H1 (cell line): Measurements from ENCODE around the gene ZNF280C. TPM values are rescaled to one million over a fixed set of nuclear protein-coding genes. Genes with fewer than 3 reads are reported as not detected.

Experiments
- CTCF ChIA-PET: fragments of 300-600 bp; sonication (Branson Sonifier 250); formaldehyde crosslinking; loops from one replicate; lab custom pipeline; 2021; ENCODE audit not compliant: partially characterized antibody; lab: Charles Lee
- POLR2A ChIA-PET: fragments of 300-600 bp; sonication (Branson Sonifier 250); formaldehyde crosslinking; loops from one replicate; lab custom pipeline; 2021; ENCODE audit warnings: inconsistent platforms; ENCODE audit not compliant: partially characterized antibody; lab: Charles Lee
- DNase-seq, 2 experiments: peaks; one replicate each; pipeline versions ENCODE4 v3.0.0 to v3.0.0-alpha.2; 2010 to 2022; ENCODE audit warnings: low spot score in 2 of 2, low read depth in 1 of 2, mixed read lengths in 1 of 2
- FAIRE-seq: peaks from 2 replicates; lab custom pipeline; 2011; peaks lifted over from hg19 to GRCh38; lab: Jason Lieb, UNC
- H2AFZ ChIP-seq: 2 replicates; pipeline ENCODE4 v1.8.1; 2012; ENCODE audit warnings: low read length, inconsistent platforms
- H2AK5ac ChIP-seq: 2 replicates; pipeline ENCODE4 v1.6.1; 2013; ENCODE audit warnings: low read depth, low read length
- H2BK120ac ChIP-seq: replicated peaks from 2 replicates; pipeline ENCODE3; 2013; ENCODE audit warnings: low read depth, low read length, inconsistent platforms
- H2BK12ac ChIP-seq: 2 replicates; pipeline ENCODE4 v1.6.1; 2013; ENCODE audit warnings: low read depth, low read length
- H2BK15ac ChIP-seq: 2 replicates; pipeline ENCODE4 v1.6.1; 2013; ENCODE audit warnings: low read length
- H2BK20ac ChIP-seq: 2 replicates; pipeline ENCODE4 v1.6.1; 2013; ENCODE audit warnings: low read length
- H2BK5ac ChIP-seq: 2 replicates; pipeline ENCODE4 v1.6.1; 2013; ENCODE audit warnings: low read depth, low read length
- H3K14ac ChIP-seq: 2 replicates; pipeline ENCODE4 v1.6.1; 2013; ENCODE audit warnings: inconsistent platforms; ENCODE audit not compliant: insufficient read length
- H3K18ac ChIP-seq: 2 replicates; pipeline ENCODE4 v1.6.1; 2013; ENCODE audit warnings: low read length; ENCODE audit errors: extremely low read depth
- H3K23ac ChIP-seq: 2 replicates; pipeline ENCODE4 v1.6.1; 2013; ENCODE audit warnings: inconsistent platforms; ENCODE audit not compliant: insufficient read length
- H3K23me2 ChIP-seq: 2 replicates; pipeline ENCODE4 v1.6.1; 2013; ENCODE audit warnings: low read depth, low read length
- H3K27ac ChIP-seq: 2 replicates; pipeline ENCODE4 v1.6.1; 2011; ENCODE audit warnings: low read depth, low read length, inconsistent platforms
- H3K27me3 ChIP-seq, 4 experiments: replicated peaks in 1 of 4; 1 replicate in 1 of 4; 2 replicates in 3 of 4; pipeline versions ENCODE4 v1.6.1 to v1.8.1; 2011 to 2013; ENCODE audit warnings: low read length in 3 of 4, mild to moderate bottlenecking in 3 of 4, inconsistent platforms in 2 of 4, mixed read lengths in 2 of 4, moderate library complexity in 1 of 4; ENCODE audit not compliant: control insufficient read depth in 3 of 4, insufficient read depth in 3 of 4; ENCODE audit errors: extremely low read depth in 1 of 4
- H3K36me3 ChIP-seq, 4 experiments: 2 replicates each; pipeline versions ENCODE4 v1.6.1 to v1.8.1; 2011 to 2013; ENCODE audit warnings: mild to moderate bottlenecking in 4 of 4, low read length in 3 of 4, moderate library complexity in 2 of 4, control low read depth in 1 of 4, inconsistent platforms in 1 of 4; ENCODE audit not compliant: insufficient read depth in 4 of 4, control insufficient read depth in 2 of 4
- H3K4ac ChIP-seq: replicated peaks from 2 replicates; pipeline ENCODE3; 2013; ENCODE audit warnings: low read length, low read depth, mixed read lengths, inconsistent platforms; ENCODE audit not compliant: insufficient read length
- H3K4me1 ChIP-seq, 4 experiments: replicated peaks in 1 of 4; 1 replicate in 1 of 4; 2 replicates in 3 of 4; pipeline versions ENCODE4 v1.6.1 to v1.8.1; 2011 to 2013; ENCODE audit warnings: low read length in 3 of 4, inconsistent platforms in 2 of 4, mixed read lengths in 1 of 4; ENCODE audit not compliant: insufficient read depth in 4 of 4, control insufficient read depth in 3 of 4
- H3K4me2 ChIP-seq, 2 experiments: 2 replicates each; pipeline versions ENCODE4 v1.6.1 to v1.8.1; 2011 to 2013; ENCODE audit warnings: low read depth in 2 of 2, low read length in 2 of 2, control low read depth in 1 of 2, inconsistent platforms in 1 of 2, mild to moderate bottlenecking in 1 of 2; ENCODE audit not compliant: insufficient read depth in 1 of 2
- H3K4me3 ChIP-seq, 4 experiments: fragments of 200-600, 300-600 bp in 1 of 4; sonication (generic), shearing (Covaris generic), sonication (Bioruptor Twin) in 1 of 4; 2 replicates each; pipeline versions ENCODE4 v1.5.1 to v1.8.1; 2011 to 2016; ENCODE audit warnings: low read length in 4 of 4, low read depth in 3 of 4, control low read depth in 2 of 4, inconsistent platforms in 2 of 4, mild to moderate bottlenecking in 2 of 4, mixed read lengths in 1 of 4, moderate library complexity in 1 of 4; ENCODE audit not compliant: insufficient read depth in 2 of 4; ENCODE audit errors: extremely low read depth in 1 of 4
- H3K56ac ChIP-seq: replicated peaks from 2 replicates; pipeline ENCODE3; 2013; ENCODE audit warnings: low read depth, mild to moderate bottlenecking, mixed read lengths, low read length, inconsistent platforms; ENCODE audit not compliant: insufficient read length
- H3K79me1 ChIP-seq: 2 replicates; pipeline ENCODE4 v1.6.1; 2013; ENCODE audit warnings: low read depth, low read length, control low read depth
- H3K79me2 ChIP-seq, 2 experiments: 2 replicates each; pipeline versions ENCODE4 v1.6.1 to v1.8.1; 2012 to 2013; ENCODE audit warnings: low read length in 2 of 2, mild to moderate bottlenecking in 2 of 2, inconsistent platforms in 1 of 2; ENCODE audit not compliant: insufficient read depth in 2 of 2, control insufficient read depth in 1 of 2
- H3K9ac ChIP-seq, 4 experiments: replicated peaks in 1 of 4; 1 replicate in 1 of 4; 2 replicates in 3 of 4; pipeline versions ENCODE4 v1.6.1 to v1.8.1; 2011 to 2013; ENCODE audit warnings: low read depth in 3 of 4, low read length in 3 of 4, control low read depth in 2 of 4, mild to moderate bottlenecking in 2 of 4, moderate library complexity in 2 of 4, inconsistent platforms in 1 of 4; ENCODE audit errors: extremely low read depth in 1 of 4
- H3K9me3 ChIP-seq, 2 experiments: 2 replicates each; pipeline versions ENCODE4 v1.6.1 to v1.8.1; 2012 to 2013; ENCODE audit warnings: mild to moderate bottlenecking in 2 of 2, moderate library complexity in 2 of 2, control low read depth in 1 of 2, inconsistent platforms in 1 of 2, low read depth in 1 of 2, low read length in 1 of 2, mixed read lengths in 1 of 2; ENCODE audit not compliant: insufficient read depth in 2 of 2
- H4K20me1 ChIP-seq, 2 experiments: replicated peaks in 1 of 2; 2 replicates each; pipeline versions ENCODE3 to v1.8.1; 2011 to 2013; ENCODE audit warnings: inconsistent platforms in 2 of 2, low read length in 2 of 2, mild to moderate bottlenecking in 1 of 2; ENCODE audit not compliant: insufficient read depth in 2 of 2, control insufficient read depth in 1 of 2
- H4K5ac ChIP-seq: 2 replicates; pipeline ENCODE4 v1.6.1; 2013; ENCODE audit warnings: low read length, low read depth, mixed read lengths, inconsistent platforms; ENCODE audit not compliant: insufficient read length
- H4K8ac ChIP-seq: 2 replicates; pipeline ENCODE4 v1.8.0; 2013; ENCODE audit warnings: mild to moderate bottlenecking, moderate library complexity, low read length, inconsistent platforms; ENCODE audit not compliant: insufficient read depth; ENCODE audit errors: extremely low read depth
- H4K91ac ChIP-seq: replicated peaks from 2 replicates; pipeline ENCODE3; 2013; ENCODE audit warnings: low read length, mixed read lengths, inconsistent platforms; ENCODE audit not compliant: insufficient read length
- EGR1 ChIP-seq: IDR thresholded peaks from 2 replicates; pipeline ENCODE4 v1.6.1; 2011; ENCODE audit warnings: low read depth, low read length, borderline replicate concordance
- NANOG ChIP-seq: IDR thresholded peaks from 2 replicates; pipeline ENCODE4 v1.6.1; 2011; ENCODE audit warnings: low read length, low read depth, mild to moderate bottlenecking, inconsistent platforms; ENCODE audit not compliant: insufficient read depth, poor library complexity, severe bottlenecking
- POU5F1 ChIP-seq: IDR thresholded peaks from 2 replicates; pipeline ENCODE4 v1.6.1; 2011; ENCODE audit warnings: low read depth, mild to moderate bottlenecking, low read length, moderate library complexity
- RFX5 ChIP-seq: IDR thresholded peaks from 2 replicates; pipeline ENCODE4 v1.6.1; 2011; ENCODE audit warnings: low read depth, low read length, improper control_type of control experiment, borderline replicate concordance
- WGBS, 2 experiments: shearing (Covaris generic) in 1 of 2; methylation state at CpG; one replicate each; pipeline versions ENCODE4 v1.1.6 to v1.1.7; 2013 to 2015; ENCODE audit warnings: low lambda C conversion rate in 2 of 2, mixed read lengths in 2 of 2, inconsistent platforms in 1 of 2, low coverage in 1 of 2, missing lambda C conversion rate in 1 of 2; ENCODE audit not compliant: insufficient replicate concordance in 2 of 2, insufficient coverage in 1 of 2, insufficient read length in 1 of 2; ENCODE audit errors: extremely low coverage in 1 of 2, missing lambda C conversion rate in 1 of 2; 5-methylcytosine and 5-hydroxymethylcytosine counted together
- polyA plus RNA-seq, 7 experiments: library from polyadenylated mRNA; depleted of rRNA in 3 of 7; stranded (reverse) in 5 of 7; unstranded in 2 of 7; fragments of >200 nt in 5 of 7; fragments of 200-250 nt in 2 of 7; gene quantifications; 1 replicate in 5 of 7; 2 replicates in 1 of 7; 4 replicates in 1 of 7; pipeline versions ENCODE4 v1.2.1 to v1.2.3, GENCODE V29; 2011 to 2013; ENCODE audit warnings: missing spikeins in 2 of 7, mixed read lengths in 2 of 7
- total RNA-seq: library from RNA; stranded (reverse); fragmentation: NEBNext Ultra II Directional; extraction: Animal tissue kit (Norgen Biotek cat#: 25700); gene quantifications from 2 replicates; pipeline ENCODE4 v1.2.1, GENCODE V29; 2021

Gene ZNF280C
- total and polyA plus RNA-seq, 2 of the 8 experiments (the other 6 are each of a cell fraction or from before 2014, with no cell fraction given) = 8.4 to 13.4 TPM

GRCh38 chrX:130197464-130197863, 71.2 kb downstream of the ZNF280C start:
- DNase-seq = no peak
- WGBS, 2 experiments = 88% methylated on average over 4 of the region's 5 CpGs; no CpG with 5 or more reads in 1 of the 2 experiments
- TF ChIP-seq POU5F1 (no peak), EGR1 (no peak), RFX5 (no peak), NANOG (no peak)
- no peak overlapping the region for H2BK20ac ChIP-seq
- H3K9ac ChIP-seq = no peak overlapping the region
- H3K27me3 ChIP-seq = no peaks in the 10 kb centered on the region
- H2AK5ac ChIP-seq = no peak overlapping the region
- H2BK120ac ChIP-seq = no peak overlapping the region
- no peaks in the 10 kb centered on the region for H3K79me1 ChIP-seq
- no peaks in the 10 kb centered on the region; a peak in 1 of 8 replicates for H3K36me3 ChIP-seq
- no peak overlapping the region for H3K23ac ChIP-seq
- H3K9me3 ChIP-seq = no peaks in the 10 kb centered on the region
- H3K14ac ChIP-seq = no peak overlapping the region
- H3K27ac ChIP-seq = no peak overlapping the region
- H2BK5ac ChIP-seq = no peak overlapping the region
- H4K8ac ChIP-seq = no peak overlapping the region
- no peaks in the 10 kb centered on the region for H3K79me2 ChIP-seq
- H3K4me2 ChIP-seq = no peak overlapping the region
- no peak overlapping the region for H3K4ac ChIP-seq
- H3K4me1 ChIP-seq = no peaks in the 10 kb centered on the region
- H3K23me2 ChIP-seq = no peaks in the 10 kb centered on the region
- no peak overlapping the region for H3K18ac ChIP-seq
- H4K20me1 ChIP-seq = no peaks in the 10 kb centered on the region
- POLR2A ChIA-PET = no interaction called here
- H3K4me3 ChIP-seq = no peak overlapping the region
- H3K56ac ChIP-seq = no peak overlapping the region
- CTCF ChIA-PET = interaction anchor here (0.7 kb wide), 1 partner anchor 113 kb away, joined by 3 read pairs; no protein-coding TSS in a partner anchor
- no peak for FAIRE-seq
- no peak overlapping the region for H4K91ac ChIP-seq
- no peak overlapping the region for H2BK12ac ChIP-seq
- no peak overlapping the region for H2AFZ ChIP-seq
- H4K5ac ChIP-seq = no peak overlapping the region
- no peak overlapping the region for H2BK15ac ChIP-seq
